Spleen (tissue), 7 donors: ENCODE data around the gene TRERF1.

Source experiments
- CTCF ChIP-seq, 11 experiments: fragments of 200-600 bp in 7 of 11; fragments of 450-650 bp in 4 of 11; sonication (generic) in 4 of 11; IDR thresholded peaks in 8 of 11; conservative IDR thresholded peaks in 3 of 11; 1 replicate in 7 of 11; 2 replicates in 4 of 11; pipeline versions ENCODE4 v1.4.0 to v1.8.0; 2016 to 2021; ENCODE audit warnings: antibody characterized with exemption in 11 of 11, inconsistent platforms in 4 of 11, mild to moderate bottlenecking in 1 of 11
- POLR2A ChIP-seq, 3 donors: fragments of 450-650 bp; IDR thresholded peaks; one replicate each; pipeline ENCODE4 v1.5.1; 2017; ENCODE audit warnings: antibody characterized with exemption in 3 of 3, mild to moderate bottlenecking in 1 of 3
- POLR2AphosphoS5 ChIP-seq, 3 donors: sonication (generic); formaldehyde crosslinking; IDR thresholded peaks; one replicate each; pipeline ENCODE4 v1.5.1; 2017; ENCODE audit warnings: antibody characterized with exemption in 3 of 3
- donor health status: DM: no; HTN: no; CAD: no; lungs with moderate emphysema.
- donor health status: DM: no; HTN: no; CAD: no.
- donor health status: DM: no; HTN: no; CAD: no.

DNA sequence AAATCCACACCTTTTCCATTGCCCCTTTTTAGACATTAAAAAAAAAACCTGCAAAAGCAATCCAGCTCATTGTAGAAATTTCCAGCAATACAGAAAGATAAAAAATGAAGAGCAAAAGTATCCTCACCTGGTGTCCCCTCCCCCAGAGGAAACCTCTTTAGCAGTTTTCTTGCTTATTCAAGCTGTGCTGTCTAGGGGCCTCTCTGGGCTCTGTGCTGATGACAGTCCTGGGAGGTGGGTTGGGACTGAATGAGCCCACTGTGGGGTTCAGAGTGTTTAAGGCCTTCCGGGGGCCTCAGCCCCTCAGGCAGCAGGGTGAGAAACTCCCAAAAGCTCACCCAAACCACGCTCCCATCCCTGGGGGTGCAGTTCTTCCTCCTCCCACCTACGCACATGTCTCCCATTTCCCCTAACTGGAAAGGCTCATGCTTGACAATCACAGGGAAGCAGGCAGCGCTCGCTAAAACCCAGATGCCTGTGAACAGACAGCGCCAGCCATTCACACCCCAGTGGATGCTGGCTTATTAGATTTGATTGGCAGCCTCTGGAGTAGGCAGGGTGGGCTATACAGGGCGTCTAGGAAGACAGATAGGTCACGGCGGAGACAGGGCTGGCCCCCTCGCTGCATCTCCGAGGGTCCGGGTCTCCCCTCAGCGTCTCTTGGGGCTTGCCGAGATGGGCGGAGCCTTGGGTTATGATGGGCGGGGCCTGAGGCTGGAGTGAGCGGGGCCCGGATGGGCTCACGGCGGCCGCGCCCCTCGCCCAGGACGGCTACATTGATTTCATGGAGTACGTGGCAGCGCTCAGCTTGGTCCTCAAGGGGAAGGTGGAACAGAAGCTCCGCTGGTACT is 274.0 kb downstream of the TRERF1 start:
- no peak for TF ChIP-seq POLR2A (IDR thresholded peaks at IDR 0.05)
- TF ChIP-seq CTCF (IDR thresholded peaks at IDR 0.05 in 8 of 11, conservative IDR thresholded peaks at IDR 0.05 in 3 of 11): no peak
- TF ChIP-seq POLR2AphosphoS5 (IDR thresholded peaks at IDR 0.05): no peak
